Epithelial cell of esophagus (primary cell): Measurements from ENCODE around the gene SIRT1.

Experiments
- DNase-seq: peaks from one replicate; pipeline ENCODE4 v3.0.0; 2010; ENCODE audit warnings: low read depth
- H3K4me3 ChIP-seq: 2 replicates; pipeline ENCODE4 v1.5.1; 2011; ENCODE audit warnings: mild to moderate bottlenecking, low read length, control low read depth
- TF ChIP-seq, protein P1 (sequence below): IDR thresholded peaks from 2 replicates; pipeline ENCODE4 v1.5.1; 2011; ENCODE audit warnings: low read depth, mild to moderate bottlenecking, low read length, control low read depth, inconsistent platforms; ENCODE audit not compliant: insufficient read depth; ENCODE audit errors: missing control alignments

Gene SIRT1

DNA sequence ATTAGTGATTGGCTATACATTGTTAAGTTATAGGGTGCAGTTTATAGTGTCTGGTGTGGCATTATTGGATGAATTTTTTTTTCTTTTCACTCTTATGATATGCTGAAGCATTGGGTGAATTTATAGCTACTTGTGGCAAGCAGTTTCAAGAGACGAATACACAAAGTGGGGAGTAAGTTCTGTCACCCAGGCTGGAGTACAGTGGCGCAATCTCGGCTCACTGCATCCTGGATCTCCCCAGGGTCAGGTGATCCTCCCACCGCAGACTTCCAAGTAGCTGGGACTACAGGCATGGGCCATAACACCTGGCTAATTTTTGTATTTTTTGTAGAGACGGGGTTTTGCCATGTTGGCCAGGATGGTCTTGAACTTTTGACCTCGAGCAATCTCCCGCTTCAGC, 6.3 kb upstream of the SIRT1 start:
- H3K4me3 ChIP-seq, result no peak overlapping the region
- no peak for DNase-seq

DNA sequence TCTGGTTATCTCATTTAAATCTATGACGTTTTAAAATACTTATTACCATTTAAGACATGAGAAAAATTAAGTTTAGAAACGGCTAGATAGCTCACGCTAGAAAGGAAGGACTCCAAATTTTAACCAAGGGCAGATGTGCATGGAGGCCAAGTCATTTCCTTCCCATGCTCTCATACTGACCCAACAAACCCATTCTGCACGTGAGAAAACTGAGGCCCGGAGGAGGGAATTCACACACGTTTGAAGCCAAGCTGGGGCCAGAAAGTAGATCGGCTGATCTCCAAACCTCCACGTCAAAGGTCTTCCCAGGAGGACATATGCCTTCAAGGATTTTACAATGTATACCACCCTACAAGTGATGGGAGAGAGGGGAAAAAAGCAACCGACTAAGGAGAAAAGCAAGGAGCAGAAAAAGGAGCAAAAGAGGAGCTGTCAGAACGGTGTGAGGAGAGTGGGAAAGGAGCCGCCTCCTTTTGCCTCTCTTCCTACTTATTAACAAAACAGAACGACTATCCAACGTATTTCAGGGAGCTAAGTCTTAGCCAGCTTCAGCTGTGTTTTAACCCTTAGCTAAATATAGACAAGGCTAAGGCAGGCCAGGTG, 645 bp upstream of the SIRT1 start:
- DNase-seq, result no peak
- H3K4me3 ChIP-seq, result peak overlapping the region; percentile 53
- TF ChIP-seq, protein P1, sequence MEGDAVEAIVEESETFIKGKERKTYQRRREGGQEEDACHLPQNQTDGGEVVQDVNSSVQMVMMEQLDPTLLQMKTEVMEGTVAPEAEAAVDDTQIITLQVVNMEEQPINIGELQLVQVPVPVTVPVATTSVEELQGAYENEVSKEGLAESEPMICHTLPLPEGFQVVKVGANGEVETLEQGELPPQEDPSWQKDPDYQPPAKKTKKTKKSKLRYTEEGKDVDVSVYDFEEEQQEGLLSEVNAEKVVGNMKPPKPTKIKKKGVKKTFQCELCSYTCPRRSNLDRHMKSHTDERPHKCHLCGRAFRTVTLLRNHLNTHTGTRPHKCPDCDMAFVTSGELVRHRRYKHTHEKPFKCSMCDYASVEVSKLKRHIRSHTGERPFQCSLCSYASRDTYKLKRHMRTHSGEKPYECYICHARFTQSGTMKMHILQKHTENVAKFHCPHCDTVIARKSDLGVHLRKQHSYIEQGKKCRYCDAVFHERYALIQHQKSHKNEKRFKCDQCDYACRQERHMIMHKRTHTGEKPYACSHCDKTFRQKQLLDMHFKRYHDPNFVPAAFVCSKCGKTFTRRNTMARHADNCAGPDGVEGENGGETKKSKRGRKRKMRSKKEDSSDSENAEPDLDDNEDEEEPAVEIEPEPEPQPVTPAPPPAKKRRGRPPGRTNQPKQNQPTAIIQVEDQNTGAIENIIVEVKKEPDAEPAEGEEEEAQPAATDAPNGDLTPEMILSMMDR, result no peak

More for the DNA sequence above, 6.3 kb upstream of the SIRT1 start:
- TF ChIP-seq, protein P1, result no peak

DNA sequence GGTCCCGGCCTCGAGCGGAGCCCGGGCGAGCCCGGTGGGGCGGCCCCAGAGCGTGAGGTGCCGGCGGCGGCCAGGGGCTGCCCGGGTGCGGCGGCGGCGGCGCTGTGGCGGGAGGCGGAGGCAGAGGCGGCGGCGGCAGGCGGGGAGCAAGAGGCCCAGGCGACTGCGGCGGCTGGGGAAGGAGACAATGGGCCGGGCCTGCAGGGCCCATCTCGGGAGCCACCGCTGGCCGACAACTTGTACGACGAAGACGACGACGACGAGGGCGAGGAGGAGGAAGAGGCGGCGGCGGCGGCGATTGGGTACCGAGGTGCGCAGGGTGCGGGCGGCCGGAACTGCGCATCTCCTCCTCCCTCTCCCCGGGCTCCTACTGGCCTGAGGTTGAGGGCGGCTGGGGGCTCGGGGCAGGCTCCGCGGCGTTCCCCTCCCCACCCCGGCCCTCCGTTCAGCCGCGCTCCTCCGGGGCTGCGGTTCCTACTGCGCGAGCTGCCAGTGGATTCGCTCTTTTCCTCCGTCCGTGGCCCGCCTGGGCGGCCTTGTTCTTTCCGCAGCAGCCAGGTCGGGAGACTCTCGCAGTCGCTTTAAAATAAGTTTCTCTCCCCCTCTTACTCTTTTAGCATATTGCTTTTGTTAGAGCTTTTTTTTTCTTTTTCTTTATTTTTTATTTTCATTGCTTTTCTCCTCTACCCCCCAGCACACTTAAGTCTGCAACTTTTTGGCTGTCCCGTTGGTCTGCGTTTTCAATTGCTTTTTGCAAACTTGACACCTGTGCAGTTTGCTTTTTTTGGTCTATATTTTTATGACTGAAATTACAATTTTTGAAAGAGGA, 600 bp downstream of the SIRT1 start:
- TF ChIP-seq, protein P1, result no peak
- peak overlapping the region; percentile 77 for H3K4me3 ChIP-seq
- peak; percentile 88 for DNase-seq

DNA sequence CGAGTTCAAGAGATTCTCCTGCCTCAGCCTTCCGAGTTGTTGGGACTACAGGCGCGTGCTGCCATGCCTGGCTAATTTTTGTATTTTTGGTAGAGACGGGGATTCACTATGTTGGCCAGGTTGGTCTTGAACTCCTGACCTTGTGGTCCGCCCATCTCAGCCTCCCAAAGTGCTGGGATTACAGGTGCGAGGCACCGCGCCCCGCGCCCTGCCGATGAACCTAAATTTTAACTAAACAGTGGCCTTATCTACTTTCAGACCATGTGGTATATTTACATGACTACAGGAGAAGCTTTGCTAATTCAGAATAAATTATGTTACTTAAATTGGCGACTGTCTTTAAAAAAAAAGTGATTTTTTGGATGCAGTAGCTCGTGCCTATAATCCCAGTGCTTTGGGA, 9.2 kb downstream of the SIRT1 start:
- no peak for DNase-seq
- H3K4me3 ChIP-seq, result no peak overlapping the region
- TF ChIP-seq, protein P1, result no peak

DNA sequence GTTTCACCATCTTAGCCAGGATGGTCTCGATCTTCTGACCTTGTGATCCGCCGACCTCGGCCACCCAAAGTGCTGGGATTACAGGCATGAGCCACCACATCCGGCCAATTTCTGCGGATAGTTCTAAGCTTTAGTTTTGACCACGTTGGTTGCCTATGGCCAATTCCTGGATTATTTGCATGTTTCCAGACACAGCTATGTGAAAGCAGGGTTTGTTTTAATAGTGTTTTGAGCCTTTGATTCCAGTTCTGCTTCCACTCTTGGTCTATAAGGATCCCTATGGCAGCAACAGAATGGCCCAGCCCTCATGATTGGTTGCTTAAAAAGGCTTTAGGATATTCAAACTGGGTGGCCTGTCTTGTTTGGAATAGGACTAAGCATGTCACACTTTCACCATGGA, 19.1 kb downstream of the SIRT1 start:
- H3K4me3 ChIP-seq, result no peak overlapping the region
- TF ChIP-seq, protein P1, result no peak
- no peak for DNase-seq

DNA sequence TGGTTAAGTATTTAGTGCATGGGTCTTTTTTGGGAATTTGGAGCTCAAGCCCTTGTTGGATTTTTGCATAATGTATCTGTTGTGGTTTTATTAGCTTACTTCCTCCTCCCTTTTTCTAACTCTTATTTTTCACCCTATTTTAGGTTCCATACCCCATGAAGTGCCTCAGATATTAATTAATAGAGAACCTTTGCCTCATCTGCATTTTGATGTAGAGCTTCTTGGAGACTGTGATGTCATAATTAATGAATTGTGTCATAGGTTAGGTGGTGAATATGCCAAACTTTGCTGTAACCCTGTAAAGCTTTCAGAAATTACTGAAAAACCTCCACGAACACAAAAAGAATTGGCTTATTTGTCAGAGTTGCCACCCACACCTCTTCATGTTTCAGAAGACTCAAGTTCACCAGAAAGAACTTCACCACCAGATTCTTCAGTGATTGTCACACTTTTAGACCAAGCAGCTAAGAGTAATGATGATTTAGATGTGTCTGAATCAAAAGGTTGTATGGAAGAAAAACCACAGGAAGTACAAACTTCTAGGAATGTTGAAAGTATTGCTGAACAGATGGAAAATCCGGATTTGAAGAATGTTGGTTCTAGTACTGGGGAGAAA, 28.0 kb downstream of the SIRT1 start:
- DNase-seq, result no peak
- no peak overlapping the region for H3K4me3 ChIP-seq
- TF ChIP-seq, protein P1, result no peak
